ENCODE measurements around the gene BCL2L2.
A peak's percentile ranks its signal among the peaks of the same experiment; 100 is the strongest.

Gene BCL2L2

GRCh38 chr14:23326491-23327332 lies 20.1 kb downstream of the BCL2L2 start:
- Histone ChIP-seq H3K23ac (ENCODE audit: low read depth, low read length, poor library complexity) (no peak overlapping the region), H3K79me1 (ENCODE audit: low read depth, low read length) (peaks cover 7% of the 10 kb centered on the region), H2BK120ac (ENCODE audit: low read depth, low read length) (no peak overlapping the region), H3K9me3 (replicated peaks in 1 of 2; ENCODE audit: control insufficient read depth in 2 of 2, insufficient read depth in 1 of 2, low read depth in 1 of 2, low read length in 2 of 2) (no peaks in the 10 kb centered on the region), H2BK5ac (ENCODE audit: low read length) (no peak overlapping the region), H3K27me3 (ENCODE audit: control insufficient read depth in 3 of 3, insufficient read depth in 3 of 3, low read depth in 1 of 3, low read length in 3 of 3) (no peaks in the 10 kb centered on the region), H3K4me1 (ENCODE audit: control insufficient read depth in 2 of 2, insufficient read depth in 1 of 2, low read depth in 1 of 2, low read length in 2 of 2) (peaks cover 6 to 8% of the 10 kb centered on the region in 2 donors), H3K14ac (ENCODE audit: low read length) (no peak overlapping the region), H4K8ac (ENCODE audit: low read depth, low read length) (no peak overlapping the region), H3K36me3 (replicated peaks in 1 of 2; ENCODE audit: control insufficient read depth in 2 of 2, insufficient read depth in 2 of 2, low read length in 2 of 2) (peaks cover 25 to 43% of the 10 kb centered on the region in 2 donors), H3K4me3 (ENCODE audit: low read length in 2 of 2) (no peak overlapping the region), H3K4me2 (ENCODE audit: insufficient read depth, low read length, poor library complexity, severe bottlenecking) (no peak overlapping the region), H2BK15ac (ENCODE audit: low read length) (no peak overlapping the region), H2AFZ (ENCODE audit: low read length) (no peak overlapping the region), H3K9ac (ENCODE audit: low read depth, low read length, poor library complexity) (no peak overlapping the region), H2BK12ac (ENCODE audit: low read length) (no peak overlapping the region), H2AK5ac (ENCODE audit: low read depth, low read length) (no peak overlapping the region), H3K27ac (replicated peaks; ENCODE audit: low read length) (no peak overlapping the region), H3K18ac (ENCODE audit: low read length) (no peak overlapping the region), H3K4ac (ENCODE audit: low read length) (no peak overlapping the region), H4K91ac (ENCODE audit: low read depth, low read length, poor library complexity) (no peak overlapping the region)
- DNase-seq (ENCODE audit: low spot score), result no peak
- no CpG with 5 or more reads among the region's 13 CpGs for WGBS, 2 donors (ENCODE audit: extremely low coverage in 2 of 2, insufficient read length in 2 of 2, insufficient replicate concordance in 1 of 2)

GRCh38 chr14:23327947-23328744 lies 21.5 kb downstream of the BCL2L2 start:
- H3K27ac ChIP-seq (replicated peaks; ENCODE audit: low read length), result no peak overlapping the region
- H3K36me3 ChIP-seq (replicated peaks in 1 of 2; ENCODE audit: control insufficient read depth in 2 of 2, insufficient read depth in 2 of 2, low read length in 2 of 2), result peaks cover 15 to 32% of the 10 kb centered on the region in 2 donors
- no peak overlapping the region for H3K14ac ChIP-seq (ENCODE audit: low read length)
- WGBS, 2 donors (ENCODE audit: extremely low coverage in 2 of 2, insufficient read length in 2 of 2, insufficient replicate concordance in 1 of 2), result no CpG with 5 or more reads among the region's 4 CpGs
- no peak overlapping the region for H3K4ac ChIP-seq (ENCODE audit: low read length)
- H2AFZ ChIP-seq (ENCODE audit: low read length), result no peak overlapping the region
- H3K9me3 ChIP-seq (replicated peaks in 1 of 2; ENCODE audit: control insufficient read depth in 2 of 2, insufficient read depth in 1 of 2, low read depth in 1 of 2, low read length in 2 of 2), result no peaks in the 10 kb centered on the region
- H3K23ac ChIP-seq (ENCODE audit: low read depth, low read length, poor library complexity), result no peak overlapping the region
- no peak overlapping the region for H3K4me2 ChIP-seq (ENCODE audit: insufficient read depth, low read length, poor library complexity, severe bottlenecking)
- peaks cover 4% of the 10 kb centered on the region for H3K79me1 ChIP-seq (ENCODE audit: low read depth, low read length)
- peaks cover 1 to 4% of the 10 kb centered on the region in 2 donors for H3K4me1 ChIP-seq (ENCODE audit: control insufficient read depth in 2 of 2, insufficient read depth in 1 of 2, low read depth in 1 of 2, low read length in 2 of 2)
- no peak overlapping the region for H3K18ac ChIP-seq (ENCODE audit: low read length)
- H3K9ac ChIP-seq (ENCODE audit: low read depth, low read length, poor library complexity), result no peak overlapping the region
- no peak overlapping the region for H4K8ac ChIP-seq (ENCODE audit: low read depth, low read length)
- no peak overlapping the region for H2AK5ac ChIP-seq (ENCODE audit: low read depth, low read length)
- H2BK120ac ChIP-seq (ENCODE audit: low read depth, low read length), result no peak overlapping the region
- no peak overlapping the region for H2BK15ac ChIP-seq (ENCODE audit: low read length)
- H3K4me3 ChIP-seq (ENCODE audit: low read length in 2 of 2), result no peak overlapping the region
- no peak overlapping the region for H2BK12ac ChIP-seq (ENCODE audit: low read length)
- peak; percentile 76 for DNase-seq (ENCODE audit: low spot score)
- no peaks in the 10 kb centered on the region for H3K27me3 ChIP-seq (ENCODE audit: control insufficient read depth in 3 of 3, insufficient read depth in 3 of 3, low read depth in 1 of 3, low read length in 3 of 3)
- H4K91ac ChIP-seq (ENCODE audit: low read depth, low read length, poor library complexity), result no peak overlapping the region
- H2BK5ac ChIP-seq (ENCODE audit: low read length), result no peak overlapping the region

DNA sequence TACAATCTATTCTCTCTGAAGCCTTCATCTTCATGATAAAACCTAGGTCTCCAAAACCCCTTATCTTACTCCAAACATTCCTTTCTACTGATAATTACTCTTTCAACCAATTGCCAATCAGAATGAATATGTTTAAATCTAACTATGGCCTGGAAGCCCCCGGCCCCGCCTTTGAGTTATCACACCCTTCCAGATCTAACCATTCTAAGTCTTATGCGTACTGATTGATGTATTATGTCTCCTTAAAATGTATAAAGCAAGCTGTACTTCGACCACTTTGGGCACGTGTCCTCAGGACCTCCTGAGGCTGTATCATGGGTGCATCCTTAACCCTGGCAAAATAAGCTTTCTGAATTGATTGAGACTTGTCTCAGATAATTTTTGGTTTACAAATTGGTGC lies 29.0 kb downstream of the BCL2L2 start:
- Histone ChIP-seq H3K18ac (ENCODE audit: low read length) (no peak overlapping the region), H4K91ac (ENCODE audit: low read depth, low read length, poor library complexity) (no peak overlapping the region), H3K4me2 (ENCODE audit: insufficient read depth, low read length, poor library complexity, severe bottlenecking) (no peak overlapping the region), H3K23ac (ENCODE audit: low read depth, low read length, poor library complexity) (no peak overlapping the region), H3K4me3 (ENCODE audit: low read length in 2 of 2) (no peak overlapping the region), H2BK12ac (ENCODE audit: low read length) (no peak overlapping the region), H3K9me3 (replicated peaks in 1 of 2; ENCODE audit: control insufficient read depth in 2 of 2, insufficient read depth in 1 of 2, low read depth in 1 of 2, low read length in 2 of 2) (peaks cover 2 to 6% of the 10 kb centered on the region in 2 donors), H3K27me3 (ENCODE audit: control insufficient read depth in 3 of 3, insufficient read depth in 3 of 3, low read depth in 1 of 3, low read length in 3 of 3) (no peaks in the 10 kb centered on the region), H2AFZ (ENCODE audit: low read length) (no peak overlapping the region), H2AK5ac (ENCODE audit: low read depth, low read length) (no peak overlapping the region), H3K9ac (ENCODE audit: low read depth, low read length, poor library complexity) (no peak overlapping the region), H3K27ac (replicated peaks; ENCODE audit: low read length) (no peak overlapping the region), H3K14ac (ENCODE audit: low read length) (no peak overlapping the region), H2BK5ac (ENCODE audit: low read length) (no peak overlapping the region), H3K79me1 (ENCODE audit: low read depth, low read length) (peaks cover 2% of the 10 kb centered on the region), H3K4ac (ENCODE audit: low read length) (no peak overlapping the region), H3K36me3 (replicated peaks in 1 of 2; ENCODE audit: control insufficient read depth in 2 of 2, insufficient read depth in 2 of 2, low read length in 2 of 2) (no peaks in the 10 kb centered on the region), H4K8ac (ENCODE audit: low read depth, low read length) (no peak overlapping the region), H3K4me1 (ENCODE audit: control insufficient read depth in 2 of 2, insufficient read depth in 1 of 2, low read depth in 1 of 2, low read length in 2 of 2) (no peaks in the 10 kb centered on the region), H2BK120ac (ENCODE audit: low read depth, low read length) (no peak overlapping the region), H2BK15ac (ENCODE audit: low read length) (no peak overlapping the region)
- WGBS, 2 donors (ENCODE audit: extremely low coverage in 2 of 2, insufficient read length in 2 of 2, insufficient replicate concordance in 1 of 2), result no CpG with 5 or more reads among the region's 5 CpGs
- DNase-seq (ENCODE audit: low spot score), result no peak

Data from neuronal stem cell (in vitro differentiated cells).